ENCODE measurements around the gene CACNG4. TPM values are rescaled to one million over a fixed set of nuclear protein-coding genes. Genes with fewer than 3 reads are reported as not detected.
A peak's percentile ranks its signal among the peaks of the same experiment; 100 is the strongest.

CACNG4 gene
- polyA plus RNA-seq, 6 donors from 2014 or later, result not detected

- Mint-ChIP-seq H3K27me3 (no peaks in the 10 kb centered on the region), H3K4me3 (no peak overlapping the region), H3K36me3 (peaks cover 0 to 16% of the 10 kb centered on the region in 2 donors), H3K4me1 (no peaks in the 10 kb centered on the region), H3K9me3 (peaks cover 0 to 2% (median 0%) of the 10 kb centered on the region in 7 donors), H3K27ac (no peak overlapping the region)
- no peak for ATAC-seq (ENCODE audit: low read depth in 2 of 2)
- no peak for DNase-seq
These were observed 103.3 kb downstream of the CACNG4 start for GRCh38 chr17:67067571-67068482.

- Mint-ChIP-seq H3K27ac (no peak overlapping the region), H3K27me3 (no peaks in the 10 kb centered on the region), H3K36me3 (peaks cover 0 to 23% of the 10 kb centered on the region in 2 donors), H3K4me3 (no peak overlapping the region), H3K4me1 (no peaks in the 10 kb centered on the region), H3K9me3 (no peaks in the 10 kb centered on the region)
- no peak for DNase-seq
- ATAC-seq (ENCODE audit: low read depth in 2 of 2), result no peak
These were observed 104.5 kb downstream of the CACNG4 start for GRCh38 chr17:67068999-67069398.

- H3K4me1 Mint-ChIP-seq, result no peaks in the 10 kb centered on the region
- H3K27ac Mint-ChIP-seq, result no peak overlapping the region
- no peaks in the 10 kb centered on the region for H3K27me3 Mint-ChIP-seq
- H3K4me3 Mint-ChIP-seq, result no peak overlapping the region
- H3K36me3 Mint-ChIP-seq, result peaks cover 0 to 23% of the 10 kb centered on the region in 2 donors
- ATAC-seq (ENCODE audit: low read depth in 2 of 2), result no peak
- no peaks in the 10 kb centered on the region for H3K9me3 Mint-ChIP-seq
- no peak for DNase-seq
These were observed 105.2 kb downstream of the CACNG4 start for GRCh38 chr17:67069603-67070136.

GRCh38 chr17:67071595-67071994, 107.1 kb downstream of the CACNG4 start:
- Mint-ChIP-seq H3K27me3 (no peaks in the 10 kb centered on the region), H3K9me3 (no peaks in the 10 kb centered on the region), H3K36me3 (peaks cover 0 to 27% of the 10 kb centered on the region in 2 donors), H3K27ac (no peak overlapping the region), H3K4me3 (no peak overlapping the region), H3K4me1 (no peaks in the 10 kb centered on the region)
- no peak for ATAC-seq (ENCODE audit: low read depth in 2 of 2)
- no peak for DNase-seq

- peaks cover 0 to 19% of the 10 kb centered on the region in 2 donors for H3K36me3 Mint-ChIP-seq
- ATAC-seq (ENCODE audit: low read depth in 2 of 2) (no peak), DNase-seq (no peak)
- peak overlapping the region in 1 of 6 donors; percentile 19 for H3K27ac Mint-ChIP-seq
- no peak overlapping the region for H3K4me3 Mint-ChIP-seq
- H3K27me3 Mint-ChIP-seq, result no peaks in the 10 kb centered on the region
- H3K4me1 Mint-ChIP-seq, result no peaks in the 10 kb centered on the region
- no peaks in the 10 kb centered on the region for H3K9me3 Mint-ChIP-seq
These were observed 108.4 kb downstream of the CACNG4 start for GRCh38 chr17:67072885-67073284.

GRCh38 chr17:67074781-67075180, 110.3 kb downstream of the CACNG4 start:
- peak overlapping the region in 1 of 6 donors; percentile 35 for H3K27ac Mint-ChIP-seq
- H3K36me3 Mint-ChIP-seq, result peaks cover 0 to 18% of the 10 kb centered on the region in 2 donors
- DNase-seq (no peak), ATAC-seq (ENCODE audit: low read depth in 2 of 2) (no peak)
- no peak overlapping the region for H3K4me3 Mint-ChIP-seq
- no peaks in the 10 kb centered on the region for H3K27me3 Mint-ChIP-seq
- no peaks in the 10 kb centered on the region for H3K4me1 Mint-ChIP-seq
- H3K9me3 Mint-ChIP-seq, result no peaks in the 10 kb centered on the region

GRCh38 chr17:67076290-67076689, 111.8 kb downstream of the CACNG4 start:
- DNase-seq, result no peak
- Mint-ChIP-seq H3K4me1 (peaks cover under 1 to 6% (median 5%) of the 10 kb centered on the region in 3 donors), H3K4me3 (no peak overlapping the region), H3K9me3 (no peaks in the 10 kb centered on the region), H3K36me3 (peaks cover 0 to 18% of the 10 kb centered on the region in 2 donors), H3K27ac (peak overlapping the region in 3 of 6 donors; percentile 16 to 46 (median 16)), H3K27me3 (no peaks in the 10 kb centered on the region)
- no peak for ATAC-seq (ENCODE audit: low read depth in 2 of 2)

GRCh38 chr17:67078292-67078691, 113.8 kb downstream of the CACNG4 start:
- Mint-ChIP-seq H3K4me3 (no peak overlapping the region), H3K27ac (no peak overlapping the region), H3K36me3 (peaks cover 0 to 11% of the 10 kb centered on the region in 2 donors), H3K4me1 (peaks cover 11 to 15% (median 14%) of the 10 kb centered on the region in 3 donors), H3K27me3 (no peaks in the 10 kb centered on the region), H3K9me3 (no peaks in the 10 kb centered on the region)
- ATAC-seq (ENCODE audit: low read depth in 2 of 2) (no peak), DNase-seq (no peak)

- DNase-seq (no peak), ATAC-seq (ENCODE audit: low read depth in 2 of 2) (no peak)
- H3K36me3 Mint-ChIP-seq, result peaks cover 0 to 14% of the 10 kb centered on the region in 2 donors
- no peak overlapping the region for H3K27ac Mint-ChIP-seq
- no peak overlapping the region for H3K4me3 Mint-ChIP-seq
- H3K9me3 Mint-ChIP-seq, result no peaks in the 10 kb centered on the region
- H3K27me3 Mint-ChIP-seq, result no peaks in the 10 kb centered on the region
- peaks cover 14 to 15% (median 15%) of the 10 kb centered on the region in 3 donors for H3K4me1 Mint-ChIP-seq
These were observed 115.0 kb downstream of the CACNG4 start for GRCh38 chr17:67079491-67079890.

- H3K4me3 Mint-ChIP-seq, result no peak overlapping the region
- no peak for DNase-seq
- no peaks in the 10 kb centered on the region for H3K9me3 Mint-ChIP-seq
- H3K36me3 Mint-ChIP-seq, result peaks cover 0 to 17% of the 10 kb centered on the region in 2 donors
- ATAC-seq (ENCODE audit: low read depth in 2 of 2), result no peak
- H3K27ac Mint-ChIP-seq, result peak overlapping the region in 3 of 6 donors; percentile 6 to 70 (median 28)
- H3K4me1 Mint-ChIP-seq, result peaks cover 14 to 15% (median 15%) of the 10 kb centered on the region in 3 donors
- no peaks in the 10 kb centered on the region for H3K27me3 Mint-ChIP-seq
These were observed 116.3 kb downstream of the CACNG4 start for GRCh38 chr17:67080804-67081203.

GRCh38 chr17:67082107-67082506, 117.6 kb downstream of the CACNG4 start:
- H3K27ac Mint-ChIP-seq, result peak overlapping the region in 3 of 6 donors; percentile 18 to 87 (median 63)
- peaks cover 14 to 15% (median 15%) of the 10 kb centered on the region in 3 donors for H3K4me1 Mint-ChIP-seq
- no peaks in the 10 kb centered on the region for H3K9me3 Mint-ChIP-seq
- H3K4me3 Mint-ChIP-seq, result peak overlapping the region in 2 of 8 donors; percentile 1 to 57
- H3K36me3 Mint-ChIP-seq, result peaks cover 0 to 20% of the 10 kb centered on the region in 2 donors
- DNase-seq (no peak), ATAC-seq (ENCODE audit: low read depth in 2 of 2) (no peak)
- H3K27me3 Mint-ChIP-seq, result no peaks in the 10 kb centered on the region
